ENCODE measurements around the gene TAC4.

DNA sequence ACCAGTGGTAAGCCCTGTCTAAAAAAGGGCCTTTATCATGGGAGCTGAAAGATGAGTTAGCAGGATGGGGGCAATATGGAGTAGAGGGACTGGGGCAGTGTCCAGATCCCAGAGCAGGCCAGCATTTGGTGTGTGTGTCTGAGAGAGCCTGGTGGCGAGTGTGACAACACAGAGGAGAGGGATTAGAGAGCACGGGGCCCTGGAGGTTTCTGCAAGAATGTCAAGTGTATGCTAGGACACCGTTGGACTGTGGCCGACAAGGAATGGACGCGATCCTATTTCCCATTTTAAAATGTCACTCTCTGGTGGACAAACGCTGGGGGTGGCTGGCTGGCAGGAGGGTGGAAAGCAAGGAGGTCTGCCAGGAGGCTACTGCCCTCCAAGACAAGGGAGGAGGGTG lies 12.4 kb downstream of the TAC4 start:
- no peak for TF ChIP-seq POLR2A (IDR thresholded peaks at IDR 0.05; ENCODE audit: low read length)
- TF ChIP-seq POLR2AphosphoS2 (conservative IDR thresholded peaks at IDR 0.05; ENCODE audit: low read length) = no peak; the same call in 1 of the 2 replicates
- TF ChIP-seq, protein P1, sequence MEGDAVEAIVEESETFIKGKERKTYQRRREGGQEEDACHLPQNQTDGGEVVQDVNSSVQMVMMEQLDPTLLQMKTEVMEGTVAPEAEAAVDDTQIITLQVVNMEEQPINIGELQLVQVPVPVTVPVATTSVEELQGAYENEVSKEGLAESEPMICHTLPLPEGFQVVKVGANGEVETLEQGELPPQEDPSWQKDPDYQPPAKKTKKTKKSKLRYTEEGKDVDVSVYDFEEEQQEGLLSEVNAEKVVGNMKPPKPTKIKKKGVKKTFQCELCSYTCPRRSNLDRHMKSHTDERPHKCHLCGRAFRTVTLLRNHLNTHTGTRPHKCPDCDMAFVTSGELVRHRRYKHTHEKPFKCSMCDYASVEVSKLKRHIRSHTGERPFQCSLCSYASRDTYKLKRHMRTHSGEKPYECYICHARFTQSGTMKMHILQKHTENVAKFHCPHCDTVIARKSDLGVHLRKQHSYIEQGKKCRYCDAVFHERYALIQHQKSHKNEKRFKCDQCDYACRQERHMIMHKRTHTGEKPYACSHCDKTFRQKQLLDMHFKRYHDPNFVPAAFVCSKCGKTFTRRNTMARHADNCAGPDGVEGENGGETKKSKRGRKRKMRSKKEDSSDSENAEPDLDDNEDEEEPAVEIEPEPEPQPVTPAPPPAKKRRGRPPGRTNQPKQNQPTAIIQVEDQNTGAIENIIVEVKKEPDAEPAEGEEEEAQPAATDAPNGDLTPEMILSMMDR (IDR thresholded peaks at IDR 0.05) = no peak
- TF ChIP-seq, protein P2, sequence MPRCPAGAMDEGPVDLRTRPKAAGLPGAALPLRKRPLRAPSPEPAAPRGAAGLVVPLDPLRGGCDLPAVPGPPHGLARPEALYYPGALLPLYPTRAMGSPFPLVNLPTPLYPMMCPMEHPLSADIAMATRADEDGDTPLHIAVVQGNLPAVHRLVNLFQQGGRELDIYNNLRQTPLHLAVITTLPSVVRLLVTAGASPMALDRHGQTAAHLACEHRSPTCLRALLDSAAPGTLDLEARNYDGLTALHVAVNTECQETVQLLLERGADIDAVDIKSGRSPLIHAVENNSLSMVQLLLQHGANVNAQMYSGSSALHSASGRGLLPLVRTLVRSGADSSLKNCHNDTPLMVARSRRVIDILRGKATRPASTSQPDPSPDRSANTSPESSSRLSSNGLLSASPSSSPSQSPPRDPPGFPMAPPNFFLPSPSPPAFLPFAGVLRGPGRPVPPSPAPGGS (IDR thresholded peaks at IDR 0.05) = no peak
- TF ChIP-seq MYC (IDR thresholded peaks at IDR 0.05; ENCODE audit: borderline replicate concordance, low read length) = no peak
- no peak for TF ChIP-seq MAFK (IDR thresholded peaks at IDR 0.05; ENCODE audit: partially characterized antibody)
- TF ChIP-seq NR3C1 (IDR thresholded peaks at IDR 0.05) = no peak
